Measurements from ENCODE around the gene PLCL2. TPM values are rescaled to one million over a fixed set of nuclear protein-coding genes. Genes with fewer than 3 reads are reported as not detected.
A peak's percentile ranks its signal among the peaks of the same experiment; 100 is the strongest.

The PLCL2 gene
- total and polyA plus RNA-seq, 2 experiments from 2014 or later: 1.6 to 9.7 TPM

DNA sequence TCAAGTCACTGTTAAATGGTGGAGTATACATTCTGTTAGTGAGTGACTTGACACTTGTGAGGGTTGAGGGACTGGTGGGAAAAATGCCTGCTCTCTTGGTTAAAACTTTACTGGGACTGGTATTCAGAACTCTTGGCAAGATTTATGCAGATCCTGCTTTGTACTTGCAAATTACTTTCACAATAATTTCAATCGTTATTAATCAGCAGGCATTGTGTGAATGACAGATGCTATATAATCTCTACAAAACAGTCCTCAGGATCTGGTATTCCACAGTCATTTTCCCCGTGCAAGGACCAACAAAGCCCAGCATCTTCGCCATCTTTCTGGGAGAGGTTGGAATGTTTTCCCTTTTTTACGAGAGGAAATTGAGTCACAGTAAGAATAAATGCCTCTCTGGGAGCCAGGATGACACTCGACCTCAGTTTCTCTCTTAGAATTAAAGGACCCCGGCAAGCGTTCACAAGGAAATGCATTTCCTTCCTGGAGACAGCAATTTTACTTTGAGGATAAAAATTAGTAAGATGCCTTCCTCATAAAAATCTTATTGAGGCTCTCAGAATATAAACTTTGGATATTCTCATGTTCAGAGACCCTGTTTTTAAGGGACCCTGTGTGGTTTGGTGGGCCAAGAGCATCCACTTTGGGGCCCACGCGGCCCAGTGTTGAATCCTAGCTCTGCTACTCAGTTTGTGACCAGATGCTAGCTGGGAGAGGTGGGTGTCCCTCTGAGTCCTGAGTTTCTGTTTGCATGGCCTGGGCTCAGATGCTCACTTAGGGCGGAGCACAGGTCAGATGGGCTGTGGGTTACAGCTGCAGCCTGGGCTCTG, 45.3 kb upstream of the PLCL2 start:
- Histone ChIP-seq H3K9me2 (ENCODE audit: insufficient read depth) (peaks cover 7% of the 10 kb centered on the region; the same call in 1 of the 2 replicates), H3K27me3 (ENCODE audit: insufficient read depth) (no peaks in the 10 kb centered on the region), H3K4me2 (no peak overlapping the region), H3K79me2 (replicated peaks; ENCODE audit: insufficient read depth) (no peaks in the 10 kb centered on the region), H3K36me3 (ENCODE audit: insufficient read depth) (no peaks in the 10 kb centered on the region), H3F3A (replicated peaks; ENCODE audit: low read depth) (peaks cover 7% of the 10 kb centered on the region; the same call in 1 of the 2 replicates), H2AFZ (0 out of 2 replicates have a peak overlapping the region, but pooled peaks have one; percentile 6), H4K20me1 (replicated peaks; ENCODE audit: insufficient read depth) (no peaks in the 10 kb centered on the region), H3K27ac (ENCODE audit: low read depth) (no peak overlapping the region), H3K4me1 (ENCODE audit: insufficient read depth) (peaks cover 28% of the 10 kb centered on the region), H3K4me3 (no peak overlapping the region)
- H3K4me1 Mint-ChIP-seq: peaks cover 37% of the 10 kb centered on the region
- no peaks in the 10 kb centered on the region for H3K36me3 Mint-ChIP-seq (ENCODE audit: low read depth)
- ATAC-seq (peak; percentile 67), DNase-seq (ENCODE audit: low spot score) (no peak)
- no peaks in the 10 kb centered on the region for H3K9me3 Mint-ChIP-seq
- TF ChIP-seq, protein P1, sequence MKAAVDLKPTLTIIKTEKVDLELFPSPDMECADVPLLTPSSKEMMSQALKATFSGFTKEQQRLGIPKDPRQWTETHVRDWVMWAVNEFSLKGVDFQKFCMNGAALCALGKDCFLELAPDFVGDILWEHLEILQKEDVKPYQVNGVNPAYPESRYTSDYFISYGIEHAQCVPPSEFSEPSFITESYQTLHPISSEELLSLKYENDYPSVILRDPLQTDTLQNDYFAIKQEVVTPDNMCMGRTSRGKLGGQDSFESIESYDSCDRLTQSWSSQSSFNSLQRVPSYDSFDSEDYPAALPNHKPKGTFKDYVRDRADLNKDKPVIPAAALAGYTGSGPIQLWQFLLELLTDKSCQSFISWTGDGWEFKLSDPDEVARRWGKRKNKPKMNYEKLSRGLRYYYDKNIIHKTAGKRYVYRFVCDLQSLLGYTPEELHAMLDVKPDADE (IDR thresholded peaks at IDR 0.05): no peak
- TF ChIP-seq EZH2 (IDR thresholded peaks at IDR 0.05; ENCODE audit: low read depth, unreplicated experiment) (no peak), STAT1 (IDR thresholded peaks at IDR 0.05; ENCODE audit: unreplicated experiment) (no peak), NANOG (IDR thresholded peaks at IDR 0.05; ENCODE audit: borderline replicate concordance) (no peak), EZH2phosphoT487 (IDR thresholded peaks at IDR 0.05; ENCODE audit: unreplicated experiment) (no peak), ZNF331 (CRISPR knock-in tag; IDR thresholded peaks at IDR 0.05; ENCODE audit: low read depth) (no peak), POLR2AphosphoS5 (IDR thresholded peaks at IDR 0.05; ENCODE audit: low read depth) (no peak)
- TF ChIP-seq, protein P2, sequence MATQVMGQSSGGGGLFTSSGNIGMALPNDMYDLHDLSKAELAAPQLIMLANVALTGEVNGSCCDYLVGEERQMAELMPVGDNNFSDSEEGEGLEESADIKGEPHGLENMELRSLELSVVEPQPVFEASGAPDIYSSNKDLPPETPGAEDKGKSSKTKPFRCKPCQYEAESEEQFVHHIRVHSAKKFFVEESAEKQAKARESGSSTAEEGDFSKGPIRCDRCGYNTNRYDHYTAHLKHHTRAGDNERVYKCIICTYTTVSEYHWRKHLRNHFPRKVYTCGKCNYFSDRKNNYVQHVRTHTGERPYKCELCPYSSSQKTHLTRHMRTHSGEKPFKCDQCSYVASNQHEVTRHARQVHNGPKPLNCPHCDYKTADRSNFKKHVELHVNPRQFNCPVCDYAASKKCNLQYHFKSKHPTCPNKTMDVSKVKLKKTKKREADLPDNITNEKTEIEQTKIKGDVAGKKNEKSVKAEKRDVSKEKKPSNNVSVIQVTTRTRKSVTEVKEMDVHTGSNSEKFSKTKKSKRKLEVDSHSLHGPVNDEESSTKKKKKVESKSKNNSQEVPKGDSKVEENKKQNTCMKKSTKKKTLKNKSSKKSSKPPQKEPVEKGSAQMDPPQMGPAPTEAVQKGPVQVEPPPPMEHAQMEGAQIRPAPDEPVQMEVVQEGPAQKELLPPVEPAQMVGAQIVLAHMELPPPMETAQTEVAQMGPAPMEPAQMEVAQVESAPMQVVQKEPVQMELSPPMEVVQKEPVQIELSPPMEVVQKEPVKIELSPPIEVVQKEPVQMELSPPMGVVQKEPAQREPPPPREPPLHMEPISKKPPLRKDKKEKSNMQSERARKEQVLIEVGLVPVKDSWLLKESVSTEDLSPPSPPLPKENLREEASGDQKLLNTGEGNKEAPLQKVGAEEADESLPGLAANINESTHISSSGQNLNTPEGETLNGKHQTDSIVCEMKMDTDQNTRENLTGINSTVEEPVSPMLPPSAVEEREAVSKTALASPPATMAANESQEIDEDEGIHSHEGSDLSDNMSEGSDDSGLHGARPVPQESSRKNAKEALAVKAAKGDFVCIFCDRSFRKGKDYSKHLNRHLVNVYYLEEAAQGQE (IDR thresholded peaks at IDR 0.05; ENCODE audit: unreplicated experiment): no peak
- H3K27me3 Mint-ChIP-seq (ENCODE audit: insufficient read depth, low read depth, poor library complexity): no peaks in the 10 kb centered on the region
- H3K4me3 Mint-ChIP-seq: no peak overlapping the region
- no peak overlapping the region for H3K27ac Mint-ChIP-seq

DNA sequence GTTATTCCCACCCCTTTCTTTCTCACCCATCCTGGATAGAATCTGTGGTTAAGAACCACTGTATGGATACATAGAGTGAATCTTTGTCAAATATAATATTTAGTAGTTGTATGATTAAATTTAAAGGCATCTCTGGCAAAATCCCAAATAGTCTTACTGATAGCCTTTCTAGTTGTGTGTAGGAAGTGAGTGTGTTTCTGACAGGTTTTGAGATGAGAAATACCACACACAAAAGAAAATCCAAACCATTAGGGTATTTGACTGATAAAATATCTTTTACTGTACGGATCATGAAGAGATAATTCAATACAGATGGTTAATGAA, 44.7 kb upstream of the PLCL2 start:
- Histone ChIP-seq H3K79me2 (replicated peaks; ENCODE audit: insufficient read depth) (no peaks in the 10 kb centered on the region), H4K20me1 (replicated peaks; ENCODE audit: insufficient read depth) (no peaks in the 10 kb centered on the region), H3K9me2 (ENCODE audit: insufficient read depth) (0 out of 2 replicates have a peak, but pooled peaks cover 7% of the 10 kb centered on the region), H3K4me3 (no peak overlapping the region), H3F3A (replicated peaks; ENCODE audit: low read depth) (peaks cover 7% of the 10 kb centered on the region; the same call in 1 of the 2 replicates), H3K4me1 (ENCODE audit: insufficient read depth) (peaks cover 28% of the 10 kb centered on the region), H3K27ac (ENCODE audit: low read depth) (no peak overlapping the region), H3K4me2 (no peak overlapping the region), H2AFZ (no peak overlapping the region), H3K36me3 (ENCODE audit: insufficient read depth) (no peaks in the 10 kb centered on the region), H3K27me3 (ENCODE audit: insufficient read depth) (no peaks in the 10 kb centered on the region)
- H3K36me3 Mint-ChIP-seq (ENCODE audit: low read depth): no peaks in the 10 kb centered on the region
- H3K27me3 Mint-ChIP-seq (ENCODE audit: insufficient read depth, low read depth, poor library complexity): no peaks in the 10 kb centered on the region
- no peak overlapping the region for H3K27ac Mint-ChIP-seq
- peaks cover 37% of the 10 kb centered on the region for H3K4me1 Mint-ChIP-seq
- no peaks in the 10 kb centered on the region for H3K9me3 Mint-ChIP-seq
- DNase-seq (ENCODE audit: low spot score) (no peak), ATAC-seq (no peak)
- H3K4me3 Mint-ChIP-seq: no peak overlapping the region
- no peak for TF ChIP-seq EZH2 (IDR thresholded peaks at IDR 0.05; ENCODE audit: low read depth, unreplicated experiment)
- TF ChIP-seq NANOG (IDR thresholded peaks at IDR 0.05; ENCODE audit: borderline replicate concordance): no peak
- TF ChIP-seq, protein P3, sequence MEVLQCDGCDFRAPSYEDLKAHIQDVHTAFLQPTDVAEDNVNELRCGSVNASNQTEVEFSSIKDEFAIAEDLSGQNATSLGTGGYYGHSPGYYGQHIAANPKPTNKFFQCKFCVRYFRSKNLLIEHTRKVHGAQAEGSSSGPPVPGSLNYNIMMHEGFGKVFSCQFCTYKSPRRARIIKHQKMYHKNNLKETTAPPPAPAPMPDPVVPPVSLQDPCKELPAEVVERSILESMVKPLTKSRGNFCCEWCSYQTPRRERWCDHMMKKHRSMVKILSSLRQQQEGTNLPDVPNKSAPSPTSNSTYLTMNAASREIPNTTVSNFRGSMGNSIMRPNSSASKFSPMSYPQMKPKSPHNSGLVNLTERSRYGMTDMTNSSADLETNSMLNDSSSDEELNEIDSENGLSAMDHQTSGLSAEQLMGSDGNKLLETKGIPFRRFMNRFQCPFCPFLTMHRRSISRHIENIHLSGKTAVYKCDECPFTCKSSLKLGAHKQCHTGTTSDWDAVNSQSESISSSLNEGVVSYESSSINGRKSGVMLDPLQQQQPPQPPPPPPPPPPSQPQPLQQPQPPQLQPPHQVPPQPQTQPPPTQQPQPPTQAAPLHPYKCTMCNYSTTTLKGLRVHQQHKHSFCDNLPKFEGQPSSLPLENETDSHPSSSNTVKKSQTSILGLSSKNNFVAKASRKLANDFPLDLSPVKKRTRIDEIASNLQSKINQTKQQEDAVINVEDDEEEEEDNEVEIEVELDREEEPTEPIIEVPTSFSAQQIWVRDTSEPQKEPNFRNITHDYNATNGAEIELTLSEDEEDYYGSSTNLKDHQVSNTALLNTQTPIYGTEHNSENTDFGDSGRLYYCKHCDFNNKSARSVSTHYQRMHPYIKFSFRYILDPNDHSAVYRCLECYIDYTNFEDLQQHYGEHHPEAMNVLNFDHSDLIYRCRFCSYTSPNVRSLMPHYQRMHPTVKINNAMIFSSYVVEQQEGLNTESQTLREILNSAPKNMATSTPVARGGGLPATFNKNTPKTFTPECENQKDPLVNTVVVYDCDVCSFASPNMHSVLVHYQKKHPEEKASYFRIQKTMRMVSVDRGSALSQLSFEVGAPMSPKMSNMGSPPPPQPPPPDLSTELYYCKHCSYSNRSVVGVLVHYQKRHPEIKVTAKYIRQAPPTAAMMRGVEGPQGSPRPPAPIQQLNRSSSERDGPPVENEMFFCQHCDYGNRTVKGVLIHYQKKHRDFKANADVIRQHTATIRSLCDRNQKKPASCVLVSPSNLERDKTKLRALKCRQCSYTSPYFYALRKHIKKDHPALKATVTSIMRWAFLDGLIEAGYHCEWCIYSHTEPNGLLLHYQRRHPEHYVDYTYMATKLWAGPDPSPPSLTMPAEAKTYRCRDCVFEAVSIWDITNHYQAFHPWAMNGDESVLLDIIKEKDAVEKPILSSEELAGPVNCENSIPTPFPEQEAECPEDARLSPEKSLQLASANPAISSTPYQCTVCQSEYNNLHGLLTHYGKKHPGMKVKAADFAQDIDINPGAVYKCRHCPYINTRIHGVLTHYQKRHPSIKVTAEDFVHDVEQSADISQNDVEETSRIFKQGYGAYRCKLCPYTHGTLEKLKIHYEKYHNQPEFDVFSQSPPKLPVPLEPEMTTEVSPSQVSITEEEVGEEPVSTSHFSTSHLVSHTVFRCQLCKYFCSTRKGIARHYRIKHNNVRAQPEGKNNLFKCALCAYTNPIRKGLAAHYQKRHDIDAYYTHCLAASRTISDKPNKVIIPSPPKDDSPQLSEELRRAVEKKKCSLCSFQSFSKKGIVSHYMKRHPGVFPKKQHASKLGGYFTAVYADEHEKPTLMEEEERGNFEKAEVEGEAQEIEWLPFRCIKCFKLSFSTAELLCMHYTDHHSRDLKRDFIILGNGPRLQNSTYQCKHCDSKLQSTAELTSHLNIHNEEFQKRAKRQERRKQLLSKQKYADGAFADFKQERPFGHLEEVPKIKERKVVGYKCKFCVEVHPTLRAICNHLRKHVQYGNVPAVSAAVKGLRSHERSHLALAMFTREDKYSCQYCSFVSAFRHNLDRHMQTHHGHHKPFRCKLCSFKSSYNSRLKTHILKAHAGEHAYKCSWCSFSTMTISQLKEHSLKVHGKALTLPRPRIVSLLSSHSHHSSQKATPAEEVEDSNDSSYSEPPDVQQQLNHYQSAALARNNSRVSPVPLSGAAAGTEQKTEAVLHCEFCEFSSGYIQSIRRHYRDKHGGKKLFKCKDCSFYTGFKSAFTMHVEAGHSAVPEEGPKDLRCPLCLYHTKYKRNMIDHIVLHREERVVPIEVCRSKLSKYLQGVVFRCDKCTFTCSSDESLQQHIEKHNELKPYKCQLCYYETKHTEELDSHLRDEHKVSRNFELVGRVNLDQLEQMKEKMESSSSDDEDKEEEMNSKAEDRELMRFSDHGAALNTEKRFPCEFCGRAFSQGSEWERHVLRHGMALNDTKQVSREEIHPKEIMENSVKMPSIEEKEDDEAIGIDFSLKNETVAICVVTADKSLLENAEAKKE (CRISPR knock-in tag; IDR thresholded peaks at IDR 0.05): no peak
- no peak for TF ChIP-seq ZNF114 (CRISPR knock-in tag; IDR thresholded peaks at IDR 0.05)
- TF ChIP-seq ZNF331 (CRISPR knock-in tag; IDR thresholded peaks at IDR 0.05; ENCODE audit: low read depth): no peak

Data from GM23338 (cell line).